Skeletal muscle satellite cell (primary cell): ENCODE measurements around the gene SYNCRIP.

Experiments
- H3K27me3 ChIP-seq: 2 replicates; pipeline ENCODE4 v1.7.0; 2013; ENCODE audit warnings: low read length; ENCODE audit not compliant: control insufficient read depth, insufficient read depth
- H3K36me3 ChIP-seq: 2 replicates; pipeline ENCODE4 v1.7.0; 2013; ENCODE audit warnings: mild to moderate bottlenecking, control low read depth, low read length; ENCODE audit not compliant: insufficient read depth
- H3K4me1 ChIP-seq: 2 replicates; pipeline ENCODE4 v1.7.0; 2013; ENCODE audit warnings: low read length; ENCODE audit not compliant: control insufficient read depth, insufficient read depth
- H3K4me2 ChIP-seq: 2 replicates; pipeline ENCODE4 v1.7.0; 2013; ENCODE audit warnings: mild to moderate bottlenecking, low read length
- H3K4me3 ChIP-seq: 2 replicates; pipeline ENCODE4 v1.7.0; 2013; ENCODE audit warnings: low read length
- H3K9ac ChIP-seq: 2 replicates; pipeline ENCODE4 v1.7.0; 2013; ENCODE audit warnings: mild to moderate bottlenecking, low read depth, low read length, moderate library complexity
- H3K9me3 ChIP-seq: replicated peaks from 2 replicates; pipeline ENCODE4 v1.7.0; 2013; ENCODE audit warnings: mild to moderate bottlenecking, control low read depth, low read length

SYNCRIP gene

GRCh38 chr6:85678026-85678601, 35.4 kb upstream of the SYNCRIP start:
- H3K27me3 ChIP-seq = no peaks in the 10 kb centered on the region
- H3K9ac ChIP-seq = peak overlapping the region; percentile 99
- H3K36me3 ChIP-seq = peaks cover 40% of the 10 kb centered on the region
- H3K4me1 ChIP-seq = peaks cover 25% of the 10 kb centered on the region
- peak overlapping the region; percentile 95 for H3K4me3 ChIP-seq
- H3K9me3 ChIP-seq = no peaks in the 10 kb centered on the region
- H3K4me2 ChIP-seq = peak overlapping the region; percentile 88

- Histone ChIP-seq H3K4me1 (peaks cover 25% of the 10 kb centered on the region), H3K4me2 (peak overlapping the region; percentile 88), H3K9me3 (no peaks in the 10 kb centered on the region), H3K27me3 (no peaks in the 10 kb centered on the region), H3K36me3 (peaks cover 40% of the 10 kb centered on the region), H3K9ac (peak overlapping the region; percentile 99), H3K4me3 (peak overlapping the region; percentile 95)
Measured at GRCh38 chr6:85677234-85677956, 34.7 kb upstream of the SYNCRIP start.

- H3K4me3 ChIP-seq = peak overlapping the region; percentile 95
Measured at GRCh38 chr6:85676086-85676729, 33.5 kb upstream of the SYNCRIP start.

GRCh38 chr6:85675030-85675819, 32.5 kb upstream of the SYNCRIP start:
- Histone ChIP-seq H3K9me3 (no peaks in the 10 kb centered on the region), H3K4me1 (peaks cover 31% of the 10 kb centered on the region), H3K36me3 (peaks cover 40% of the 10 kb centered on the region), H3K27me3 (no peaks in the 10 kb centered on the region), H3K4me2 (peak overlapping the region; percentile 88), H3K4me3 (peak overlapping the region; percentile 95), H3K9ac (peak overlapping the region; percentile 99)

More at GRCh38 chr6:85676086-85676729, 33.5 kb upstream of the SYNCRIP start:
- Histone ChIP-seq H3K9me3 (no peaks in the 10 kb centered on the region), H3K4me1 (peaks cover 25% of the 10 kb centered on the region), H3K36me3 (peaks cover 40% of the 10 kb centered on the region), H3K27me3 (no peaks in the 10 kb centered on the region), H3K4me2 (peak overlapping the region; percentile 88), H3K9ac (peak overlapping the region; percentile 99)

GRCh38 chr6:85674604-85675003, 31.9 kb upstream of the SYNCRIP start:
- H3K9me3 ChIP-seq = no peaks in the 10 kb centered on the region
- H3K4me2 ChIP-seq = peak overlapping the region; percentile 88
- peaks cover 40% of the 10 kb centered on the region for H3K36me3 ChIP-seq
- H3K27me3 ChIP-seq = no peaks in the 10 kb centered on the region
- no peak overlapping the region for H3K9ac ChIP-seq
- H3K4me1 ChIP-seq = peaks cover 33% of the 10 kb centered on the region
- no peak overlapping the region for H3K4me3 ChIP-seq

- H3K27me3 ChIP-seq = no peaks in the 10 kb centered on the region
Measured at GRCh38 chr6:85673198-85674139, 30.8 kb upstream of the SYNCRIP start.

GRCh38 chr6:85672623-85673022, 29.9 kb upstream of the SYNCRIP start:
- no peaks in the 10 kb centered on the region for H3K27me3 ChIP-seq
- no peak overlapping the region for H3K4me3 ChIP-seq
- H3K4me2 ChIP-seq = no peak overlapping the region
- no peak overlapping the region for H3K9ac ChIP-seq
- H3K36me3 ChIP-seq = peaks cover 32% of the 10 kb centered on the region
- H3K4me1 ChIP-seq = peaks cover 28% of the 10 kb centered on the region
- H3K9me3 ChIP-seq = no peaks in the 10 kb centered on the region

More at GRCh38 chr6:85673198-85674139, 30.8 kb upstream of the SYNCRIP start:
- Histone ChIP-seq H3K4me1 (peaks cover 28% of the 10 kb centered on the region), H3K4me3 (no peak overlapping the region), H3K4me2 (no peak overlapping the region), H3K9me3 (no peaks in the 10 kb centered on the region), H3K9ac (no peak overlapping the region), H3K36me3 (peaks cover 40% of the 10 kb centered on the region)

- Histone ChIP-seq H3K4me2 (no peak overlapping the region), H3K9me3 (no peaks in the 10 kb centered on the region), H3K4me1 (peaks cover 28% of the 10 kb centered on the region), H3K9ac (no peak overlapping the region), H3K36me3 (peaks cover 26% of the 10 kb centered on the region), H3K27me3 (no peaks in the 10 kb centered on the region), H3K4me3 (no peak overlapping the region)
Measured at GRCh38 chr6:85672050-85672449, 29.4 kb upstream of the SYNCRIP start.

GRCh38 chr6:85670573-85670972, 27.9 kb upstream of the SYNCRIP start:
- no peak overlapping the region for H3K4me3 ChIP-seq
- peaks cover 24% of the 10 kb centered on the region for H3K4me1 ChIP-seq

GRCh38 chr6:85669735-85670194, 27.1 kb upstream of the SYNCRIP start:
- Histone ChIP-seq H3K4me1 (peaks cover 16% of the 10 kb centered on the region), H3K4me3 (no peak overlapping the region), H3K27me3 (no peaks in the 10 kb centered on the region), H3K4me2 (no peak overlapping the region), H3K9ac (no peak overlapping the region), H3K9me3 (no peaks in the 10 kb centered on the region), H3K36me3 (peaks cover 4% of the 10 kb centered on the region)

More at GRCh38 chr6:85670573-85670972, 27.9 kb upstream of the SYNCRIP start:
- Histone ChIP-seq H3K9me3 (no peaks in the 10 kb centered on the region), H3K36me3 (peaks cover 12% of the 10 kb centered on the region), H3K27me3 (no peaks in the 10 kb centered on the region), H3K9ac (no peak overlapping the region), H3K4me2 (no peak overlapping the region)
